Stimulated activated CD8-positive, alpha-beta memory T cell treated with anti-CD3 and anti-CD28 coated beads, Interleukin-15, amount 100 ng/mL, for 24 hours (primary cell): ENCODE data around the gene GNL1.
"Not testable (repeated sequence)": the region's sequence is repeated elsewhere in the genome, so short reads cannot be mapped to it uniquely, and the experiment has no call there.

ENCODE experiments used
- DNase-seq: peaks from one replicate; pipeline ENCODE4 v3.0.0-alpha.2; 2020; ENCODE audit warnings: low read depth

GNL1 gene

DNA sequence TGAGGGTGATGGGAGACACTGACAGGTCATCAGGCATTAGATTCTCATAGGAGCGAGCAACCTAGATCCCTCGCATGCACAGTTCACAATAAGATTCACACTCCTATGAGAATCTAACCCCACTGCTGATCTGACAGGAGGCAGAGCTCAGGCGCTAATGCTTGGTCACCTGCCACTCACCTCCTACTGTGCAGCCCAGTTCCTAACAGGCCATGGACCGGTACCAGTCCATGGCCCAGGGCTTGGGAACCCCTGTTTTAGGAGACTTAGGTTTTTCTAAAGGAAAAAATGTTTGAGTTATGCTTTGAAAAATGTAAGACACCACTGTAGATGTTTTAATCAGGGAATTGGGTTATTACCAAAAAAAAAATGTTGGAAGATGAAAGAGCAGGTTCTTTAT, 60.3 kb downstream of the GNL1 start:
- no peak for DNase-seq

DNA sequence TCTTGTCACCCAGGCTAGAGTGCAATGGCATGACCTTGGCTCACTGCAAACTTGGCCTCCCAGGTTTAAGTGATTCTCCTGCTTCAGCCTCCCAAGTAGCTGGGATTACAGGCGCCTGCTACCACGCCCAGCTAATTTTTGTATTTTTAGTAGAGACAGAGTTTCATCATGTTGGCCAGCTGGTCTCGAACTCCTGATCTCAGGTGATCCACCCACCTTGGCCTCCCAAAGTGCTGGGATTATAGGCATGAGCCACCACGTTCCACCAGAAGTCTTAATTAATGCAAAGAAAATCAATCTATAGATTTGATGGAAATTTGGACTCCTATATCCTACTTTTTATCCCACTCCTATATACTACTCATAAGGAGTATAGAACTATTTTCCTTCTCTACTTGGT, 61.2 kb downstream of the GNL1 start:
- DNase-seq, result not testable (repeated sequence)

DNA sequence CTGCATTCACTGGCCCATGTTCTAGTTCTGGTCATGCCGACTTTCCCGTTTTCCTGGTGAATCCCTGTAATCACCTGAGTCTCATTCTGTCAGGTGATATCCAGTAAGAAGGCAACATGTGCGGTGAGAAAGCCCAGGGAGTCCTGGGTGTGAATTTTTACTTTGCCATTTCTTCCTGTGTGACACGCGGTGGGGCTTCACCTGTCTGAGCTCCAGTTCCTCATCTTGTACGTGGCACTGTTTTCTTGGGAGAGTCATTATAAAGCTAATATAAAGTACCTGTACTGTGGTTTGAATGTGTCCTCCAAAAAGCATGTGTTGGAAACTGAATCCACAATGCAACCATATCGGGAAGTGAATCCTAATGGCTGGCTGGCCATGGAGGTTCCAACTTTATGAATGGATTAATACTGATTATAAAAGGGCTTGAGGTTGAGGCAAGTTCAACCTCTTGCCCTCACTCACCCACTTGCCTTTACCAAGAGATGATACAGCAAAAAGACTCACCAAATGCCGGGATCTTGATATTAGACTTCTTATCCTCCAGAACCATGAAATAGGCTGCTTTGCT, 61.9 kb downstream of the GNL1 start:
- no peak for DNase-seq

DNA sequence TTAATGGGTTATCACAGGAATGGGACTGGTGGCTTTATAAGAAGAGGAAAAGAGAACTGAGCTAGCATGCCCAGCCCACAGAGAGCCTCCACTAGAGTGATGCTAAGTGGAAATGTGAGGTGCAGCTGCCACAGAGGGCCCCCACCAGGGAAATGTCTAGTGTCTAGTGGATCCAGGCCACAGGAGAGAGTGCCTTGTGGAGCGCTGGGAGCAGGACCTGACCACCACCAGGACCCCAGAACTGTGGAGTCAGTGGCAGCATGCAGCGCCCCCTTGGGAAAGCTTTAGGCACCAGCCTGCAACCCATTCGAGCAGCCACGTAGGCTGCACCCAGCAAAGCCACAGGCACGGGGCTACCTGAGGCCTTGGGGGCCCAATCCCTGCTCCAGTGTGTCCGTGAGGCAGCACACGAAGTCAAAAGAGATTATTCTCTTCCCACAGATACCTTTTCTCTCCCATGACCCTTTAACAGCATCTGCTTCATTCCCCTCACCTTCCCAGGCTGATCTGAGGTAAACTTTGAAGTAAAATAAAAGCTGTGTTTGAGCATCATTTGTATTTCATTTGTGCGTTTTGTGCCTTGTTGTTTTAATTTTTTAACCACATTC, 62.5 kb downstream of the GNL1 start:
- DNase-seq, result no peak

DNA sequence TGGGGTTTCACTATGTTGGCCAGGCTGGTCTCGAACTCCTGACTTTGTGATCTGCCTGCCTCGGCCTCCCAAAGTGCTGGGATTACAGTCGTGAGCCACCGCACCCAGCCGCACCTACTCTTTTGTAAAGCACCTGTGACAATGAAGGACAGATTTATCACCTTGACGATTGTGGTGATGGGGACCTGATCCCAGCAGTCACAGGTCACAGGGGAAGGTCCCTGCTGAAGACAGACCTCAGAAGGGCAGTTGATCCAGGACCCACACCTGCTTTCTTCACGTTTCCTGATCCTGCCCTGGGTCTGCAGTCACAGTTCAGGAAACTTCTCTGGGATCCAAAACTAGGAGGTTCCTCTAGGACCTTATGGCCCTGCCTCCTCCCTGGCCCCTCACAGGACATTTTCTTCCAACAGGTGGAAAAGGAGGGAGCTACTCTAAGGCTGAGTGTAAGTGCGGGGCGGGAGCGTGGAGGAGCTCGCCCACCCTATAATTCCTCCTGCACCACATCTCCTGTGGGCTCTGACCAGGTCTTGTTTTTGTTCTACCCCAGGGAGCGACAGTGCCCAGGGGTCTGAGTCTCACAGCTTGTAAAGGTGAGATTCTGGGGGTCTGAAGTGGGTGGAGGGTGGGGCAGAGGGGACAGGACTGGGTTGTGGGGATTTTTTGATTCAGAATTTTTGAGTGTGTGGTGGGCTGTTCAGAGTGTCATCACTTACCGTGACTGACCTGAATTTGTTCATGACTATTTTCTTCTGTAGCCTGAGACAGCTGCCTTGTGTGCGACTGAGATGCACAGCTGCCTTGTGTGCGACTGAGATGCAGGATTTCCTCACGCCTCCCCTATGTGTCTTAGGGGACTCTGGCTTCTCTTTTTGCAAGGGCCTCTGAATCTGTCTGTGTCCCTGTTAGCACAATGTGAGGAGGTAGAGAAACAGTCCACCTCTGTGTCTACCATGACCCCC, 64.0 kb downstream of the GNL1 start:
- DNase-seq, result no peak
